Eye (tissue), 1 donor: ENCODE measurements around the gene DNAH10.

Experiments used
- DNase-seq: peaks from one replicate; pipeline ENCODE4 v3.0.0-alpha.2; 2015

Gene DNAH10

DNA sequence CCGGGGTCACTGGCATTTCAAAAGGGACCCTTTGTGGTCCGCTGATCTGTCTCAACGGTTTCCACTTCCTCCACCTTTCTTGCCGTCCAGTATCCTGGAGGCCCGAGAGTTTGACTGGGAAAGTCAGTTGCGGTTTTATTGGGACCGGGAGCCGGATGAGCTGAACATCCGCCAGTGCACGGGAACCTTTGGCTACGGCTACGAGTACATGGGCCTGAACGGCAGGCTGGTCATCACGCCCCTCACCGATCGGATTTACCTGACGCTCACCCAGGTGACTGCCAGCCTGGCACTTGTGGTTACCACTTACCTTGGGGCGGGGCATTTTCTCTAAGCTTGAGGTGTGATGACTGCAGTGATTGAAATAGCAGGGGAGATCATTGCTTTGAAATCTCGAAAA lies 83.8 kb downstream of the DNAH10 start:
- no peak for DNase-seq

DNA sequence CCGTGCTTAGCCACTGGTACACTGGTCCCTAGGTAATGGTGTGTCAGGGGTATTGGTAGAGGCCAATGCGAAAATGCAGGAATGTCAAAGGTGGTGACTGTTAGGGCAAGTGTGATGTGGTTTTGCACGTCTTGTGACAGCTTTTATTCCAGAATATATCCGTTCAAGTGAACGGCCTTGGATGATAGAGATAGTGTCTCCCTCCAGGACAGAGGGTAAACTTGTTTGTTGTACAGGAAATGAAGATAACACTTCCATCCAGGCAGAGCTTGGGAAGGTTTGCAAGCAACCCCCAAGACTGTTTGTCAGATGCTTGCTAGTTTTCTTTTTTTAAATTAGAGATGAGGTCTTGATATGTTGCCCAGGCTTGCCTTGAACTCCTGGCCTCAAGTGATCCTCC lies 84.2 kb downstream of the DNAH10 start:
- DNase-seq = no peak

DNA sequence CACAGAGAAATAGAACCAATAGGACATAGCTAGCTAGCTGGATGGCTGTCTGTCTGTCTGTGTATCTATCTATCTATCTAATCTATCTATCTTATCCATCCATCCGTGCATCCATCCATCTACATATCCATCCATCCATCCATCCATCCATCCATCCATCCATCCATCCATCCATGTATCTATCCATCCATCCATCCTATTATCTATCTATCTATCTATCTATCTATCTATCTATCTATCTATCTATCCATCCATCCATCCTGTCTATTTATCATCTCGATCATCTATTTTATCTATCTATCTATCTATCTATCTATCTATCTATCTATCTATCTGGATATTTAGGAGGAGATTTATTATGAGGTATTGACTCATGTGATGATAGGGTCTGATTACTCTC lies 84.9 kb downstream of the DNAH10 start:
- DNase-seq = no peak

DNA sequence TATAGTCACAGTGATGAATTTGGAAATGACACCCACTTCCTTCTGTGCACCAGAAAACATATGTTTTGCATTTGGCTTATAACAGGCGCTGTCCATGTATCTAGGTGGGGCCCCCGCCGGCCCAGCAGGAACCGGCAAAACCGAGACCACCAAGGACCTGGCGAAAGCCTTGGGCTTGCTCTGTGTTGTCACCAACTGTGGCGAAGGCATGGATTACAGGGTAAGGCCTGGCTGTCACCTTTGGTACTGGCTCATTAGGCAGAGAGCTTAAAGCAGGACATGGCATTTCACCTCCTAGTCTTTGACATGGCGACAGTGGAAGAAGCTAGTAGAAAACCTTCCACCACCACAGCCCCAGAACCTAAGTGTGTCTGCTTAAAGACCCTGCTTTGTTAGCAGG lies 85.8 kb downstream of the DNAH10 start:
- DNase-seq = no peak

DNA sequence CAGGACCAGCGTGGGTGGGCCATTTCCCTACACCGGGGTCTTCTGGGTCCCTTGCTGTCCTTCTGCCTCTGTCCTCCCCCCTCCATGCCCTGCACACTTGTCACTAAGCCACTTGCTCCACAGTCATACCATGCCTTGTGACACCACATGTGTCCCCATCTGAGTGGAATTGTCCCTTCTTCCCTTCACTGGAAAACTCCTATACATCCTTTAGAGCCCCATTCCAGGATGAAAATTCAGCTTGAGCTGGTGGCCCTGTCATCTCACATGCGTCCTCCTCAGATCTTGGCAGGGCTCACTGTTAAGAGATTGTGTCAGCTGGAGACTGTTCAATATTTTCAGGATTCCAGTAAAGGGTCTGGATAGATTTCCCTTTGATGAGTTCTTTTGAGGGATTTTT lies 87.4 kb downstream of the DNAH10 start:
- no peak for DNase-seq

DNA sequence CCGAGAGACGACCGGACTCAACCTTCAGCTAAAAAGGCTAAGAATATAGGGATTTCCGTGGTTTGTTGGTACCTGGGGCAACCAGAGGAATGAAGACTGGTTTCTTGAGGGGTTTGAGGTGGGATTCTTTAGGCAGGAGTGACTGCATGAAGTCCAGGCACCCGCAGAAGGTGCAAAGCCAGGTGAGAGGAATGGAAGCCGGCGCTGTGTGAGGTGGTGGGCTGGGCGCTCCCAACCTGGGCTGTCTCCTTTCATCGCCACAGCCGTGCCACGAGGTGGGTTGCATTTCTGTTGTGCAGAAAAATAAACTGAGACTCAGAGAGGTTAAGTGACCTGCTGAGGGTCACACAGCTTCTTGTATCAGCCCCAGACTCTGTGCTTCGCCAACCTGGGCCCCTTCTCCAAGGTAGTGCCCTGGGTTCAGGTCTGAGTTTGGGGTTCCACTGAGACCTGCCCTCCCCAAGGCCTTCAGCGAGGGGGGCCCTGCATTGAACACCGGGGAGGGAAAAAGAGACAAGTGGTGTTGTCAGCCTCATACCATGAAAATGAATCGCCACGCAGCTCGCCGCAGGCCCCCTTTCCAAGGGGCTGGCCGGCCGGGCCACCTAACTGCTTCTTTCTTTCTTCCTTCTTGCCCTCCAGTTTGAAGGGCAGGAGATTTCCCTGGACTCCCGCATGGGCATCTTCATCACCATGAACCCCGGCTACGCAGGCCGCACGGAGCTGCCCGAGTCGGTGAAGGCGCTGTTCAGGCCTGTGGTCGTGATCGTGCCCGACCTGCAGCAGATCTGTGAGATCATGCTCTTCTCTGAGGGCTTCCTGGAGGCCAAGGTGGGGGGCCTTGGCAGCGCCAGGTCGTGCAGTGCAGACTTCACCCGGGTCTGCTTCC lies 88.4 kb downstream of the DNAH10 start:
- DNase-seq = no peak

DNA sequence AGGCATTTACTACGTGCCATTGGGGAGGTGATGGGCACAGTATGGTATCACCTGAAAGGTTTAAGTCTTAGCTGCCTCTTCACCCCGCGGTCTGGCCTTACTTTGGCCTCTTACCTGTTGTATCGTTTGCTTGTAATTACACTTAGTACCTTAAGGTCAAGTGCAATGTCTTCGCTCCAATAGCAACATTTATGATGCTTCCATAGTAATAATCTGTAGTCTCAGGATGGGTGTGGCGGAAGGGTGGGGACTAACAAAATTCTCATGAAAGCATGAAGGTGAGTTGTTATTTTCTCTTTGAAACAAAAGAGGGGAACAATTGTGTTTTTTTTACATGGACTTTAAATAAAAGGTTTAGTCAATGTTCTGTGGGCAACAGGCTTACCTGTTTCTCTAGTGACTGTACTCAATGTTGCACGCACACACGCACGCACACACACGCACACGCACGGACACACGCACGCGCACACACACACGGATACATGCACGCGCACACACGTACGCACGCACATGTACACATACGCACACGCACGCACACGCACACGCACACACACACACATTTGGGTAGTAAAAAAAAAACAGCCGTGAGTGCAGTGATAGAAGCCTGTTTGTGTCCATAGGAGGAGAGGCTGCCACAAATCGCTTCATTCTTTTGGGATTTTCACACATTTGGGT lies 91.4 kb downstream of the DNAH10 start:
- DNase-seq = no peak

DNA sequence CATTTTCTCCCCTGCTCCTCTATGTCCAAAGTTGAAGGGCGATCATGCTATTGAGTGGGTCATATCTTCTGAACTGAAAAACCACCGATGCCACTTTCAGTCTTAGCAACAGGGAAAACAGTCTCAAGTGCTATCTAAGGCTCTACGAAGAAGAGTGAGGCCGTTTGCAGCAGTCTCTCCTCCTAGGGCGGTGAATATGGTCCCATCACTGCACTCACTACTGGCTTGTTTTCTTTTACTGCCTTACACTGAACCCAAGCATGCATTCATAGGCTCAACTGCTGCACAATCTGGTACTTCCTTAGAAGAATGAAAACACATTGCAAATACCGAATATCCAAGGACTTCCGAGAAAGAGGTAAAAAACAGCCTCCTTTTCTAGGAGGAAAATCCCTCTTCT lies 92.1 kb downstream of the DNAH10 start:
- no peak for DNase-seq

DNA sequence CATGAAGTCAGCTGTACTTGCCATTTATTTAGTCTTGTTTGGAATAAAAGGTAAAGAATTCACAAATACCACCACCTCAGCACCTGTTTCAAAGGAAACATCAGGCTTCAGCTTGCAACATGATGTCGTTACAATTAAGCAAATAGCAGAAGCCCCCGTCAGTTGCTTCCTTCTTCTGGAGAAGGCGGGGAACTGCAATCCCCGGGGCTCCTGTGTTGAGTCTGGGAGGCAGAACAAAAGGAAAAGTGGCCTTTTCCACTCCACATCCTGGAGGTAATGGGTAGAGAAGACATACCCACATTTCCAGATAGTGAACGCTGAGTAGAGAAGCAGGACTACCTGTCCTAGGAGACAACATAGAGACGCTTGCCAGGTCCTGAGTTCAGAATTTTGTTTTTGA lies 92.8 kb downstream of the DNAH10 start:
- no peak for DNase-seq

DNA sequence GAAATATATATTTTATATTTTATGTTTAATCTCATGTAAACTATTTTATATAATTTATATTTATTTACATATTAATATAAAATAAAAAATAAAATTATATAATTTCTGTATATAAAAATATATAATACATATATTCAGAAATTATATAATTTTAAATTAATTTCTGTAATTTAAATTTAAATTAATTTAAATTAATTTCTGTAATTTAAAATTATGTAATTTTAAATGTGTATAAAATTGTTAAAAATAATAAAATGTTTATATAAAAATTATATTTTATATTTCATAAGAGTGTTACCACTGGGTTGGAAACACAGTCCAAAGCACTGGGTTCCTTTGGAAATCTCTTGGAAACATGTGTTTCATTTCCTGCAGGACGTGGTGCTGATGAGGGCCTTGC lies 94.6 kb downstream of the DNAH10 start:
- DNase-seq = no peak

DNA sequence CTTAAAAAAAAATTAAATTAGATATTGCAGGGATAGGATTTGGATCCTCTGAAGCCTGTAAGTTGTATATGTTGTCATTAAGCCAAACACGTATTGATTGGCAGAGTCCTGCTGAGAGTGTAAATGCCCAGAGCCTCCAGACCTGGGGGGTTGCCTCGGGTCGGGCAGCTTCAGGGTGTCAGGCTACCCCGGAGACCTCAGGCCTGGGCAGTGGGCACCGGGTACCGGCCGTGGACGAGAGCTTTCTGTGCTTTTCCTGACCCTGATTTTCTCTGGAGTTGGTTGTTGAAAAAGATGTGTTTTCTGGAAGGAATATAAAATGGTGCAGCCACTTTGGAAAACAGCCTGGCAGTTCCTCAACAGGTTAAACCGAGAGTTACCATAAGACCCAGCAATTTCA lies 96.1 kb downstream of the DNAH10 start:
- DNase-seq = no peak

DNA sequence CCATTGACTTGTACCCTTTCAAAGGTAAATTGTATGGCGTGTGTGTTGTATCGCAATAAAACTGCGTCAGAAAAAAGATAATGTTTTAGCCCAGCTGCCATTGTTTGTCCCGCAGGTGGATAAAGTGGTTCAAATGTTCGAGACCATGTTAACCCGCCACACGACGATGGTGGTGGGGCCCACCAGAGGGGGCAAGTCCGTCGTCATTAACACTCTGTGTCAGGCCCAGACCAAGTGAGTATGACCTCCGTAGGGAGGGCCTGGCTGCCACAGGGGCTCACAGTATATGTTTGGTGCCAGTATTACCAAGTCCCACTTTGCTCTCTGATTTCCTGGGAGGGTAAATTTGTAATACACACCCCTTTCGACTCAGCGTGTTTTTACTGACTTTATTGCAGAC lies 96.9 kb downstream of the DNAH10 start:
- DNase-seq = no peak

DNA sequence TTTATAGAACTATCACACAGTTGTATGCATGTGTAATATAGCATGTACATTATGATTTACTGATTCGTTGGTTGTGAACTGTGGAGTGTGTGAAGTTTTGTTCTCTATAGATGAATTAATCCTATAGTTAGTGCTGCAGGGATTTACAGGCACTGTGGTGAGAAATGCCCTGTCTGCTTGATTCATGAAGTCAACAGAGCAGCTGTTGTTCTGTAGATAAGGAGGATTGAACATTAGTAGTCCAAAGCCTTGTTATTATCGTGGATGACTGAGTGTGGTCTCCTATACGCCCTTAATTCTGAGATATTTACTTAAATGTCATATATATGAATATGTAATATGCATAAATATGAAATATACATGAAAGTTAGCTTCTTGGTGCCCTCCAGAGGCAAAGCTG lies 98.3 kb downstream of the DNAH10 start:
- DNase-seq = no peak

DNA sequence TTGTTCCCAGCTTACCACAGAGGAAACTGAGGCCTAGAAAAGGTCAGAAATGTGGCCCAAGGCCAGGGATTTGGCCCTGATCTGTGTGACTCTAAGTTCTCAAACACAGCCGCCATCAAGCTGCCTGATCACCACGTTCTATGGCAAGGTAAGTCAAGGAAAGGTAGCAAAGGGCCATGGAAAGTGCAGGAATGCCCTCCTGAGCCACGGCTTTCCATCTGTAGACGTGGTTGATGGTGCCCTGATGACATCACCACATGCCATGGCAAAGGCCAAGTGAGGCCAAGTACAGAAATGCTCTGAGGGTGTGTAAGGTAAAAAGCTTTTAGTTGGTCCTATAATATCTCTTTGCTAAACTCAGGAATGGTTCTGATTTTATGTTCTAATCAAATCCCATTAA lies 99.3 kb downstream of the DNAH10 start:
- DNase-seq = no peak

DNA sequence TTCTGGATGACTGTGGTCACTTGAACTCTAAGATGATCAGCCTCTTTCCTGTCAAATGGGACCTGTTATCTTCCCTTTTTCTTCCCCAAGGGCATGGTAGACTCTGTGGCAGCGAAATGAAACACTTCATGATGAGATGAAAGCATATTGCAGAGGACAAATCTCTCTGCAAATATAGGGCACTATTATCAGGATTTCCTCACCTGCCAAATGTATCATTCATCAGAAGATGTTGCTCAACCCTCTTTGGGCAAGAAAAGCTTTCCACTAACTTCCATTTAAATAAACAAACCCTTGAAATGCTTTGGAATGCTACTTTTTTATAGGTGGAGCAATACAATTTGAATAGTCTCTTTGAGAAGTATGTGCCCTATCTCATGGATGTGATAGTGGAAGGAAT lies 105.0 kb downstream of the DNAH10 start:
- no peak for DNase-seq

DNA sequence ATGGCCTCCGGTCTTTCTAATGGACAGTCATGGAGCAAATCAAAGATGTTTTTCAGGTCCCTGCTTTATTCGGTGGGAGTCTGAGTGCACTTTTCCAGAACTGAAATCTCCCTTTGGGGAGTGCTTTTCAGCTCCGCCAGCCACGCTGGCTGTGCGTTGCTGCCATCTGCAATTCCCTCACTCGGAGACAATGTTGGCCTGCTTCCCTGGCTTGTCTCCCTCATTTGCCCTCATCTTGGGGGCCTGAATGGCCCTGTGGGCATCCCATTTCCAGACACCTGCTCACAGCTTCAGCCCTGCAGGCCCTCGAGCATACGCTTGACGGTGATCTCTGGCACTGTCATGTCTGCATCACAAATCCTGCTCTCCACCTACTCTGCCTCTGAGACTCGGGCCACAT lies 106.7 kb downstream of the DNAH10 start:
- DNase-seq = no peak

DNA sequence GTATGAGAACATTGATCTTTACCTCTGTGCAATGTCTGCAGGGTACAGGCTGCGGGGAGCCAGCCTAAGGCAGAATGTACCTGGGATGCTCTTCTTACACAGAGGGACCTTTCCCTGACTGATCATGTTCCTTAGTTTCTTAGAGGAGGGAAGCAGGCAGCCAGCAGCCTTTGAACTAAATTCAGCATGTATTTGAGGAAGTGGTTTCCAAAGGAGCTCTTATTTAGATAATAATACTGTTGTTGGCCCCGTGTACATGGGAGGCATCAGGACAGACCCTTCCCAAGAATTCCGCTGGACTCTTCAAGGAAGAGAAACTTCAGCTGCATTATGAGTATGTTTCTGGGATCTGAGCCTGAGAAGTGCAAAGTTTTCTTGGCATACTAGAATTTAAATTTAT lies 111.7 kb downstream of the DNAH10 start:
- no peak for DNase-seq

DNA sequence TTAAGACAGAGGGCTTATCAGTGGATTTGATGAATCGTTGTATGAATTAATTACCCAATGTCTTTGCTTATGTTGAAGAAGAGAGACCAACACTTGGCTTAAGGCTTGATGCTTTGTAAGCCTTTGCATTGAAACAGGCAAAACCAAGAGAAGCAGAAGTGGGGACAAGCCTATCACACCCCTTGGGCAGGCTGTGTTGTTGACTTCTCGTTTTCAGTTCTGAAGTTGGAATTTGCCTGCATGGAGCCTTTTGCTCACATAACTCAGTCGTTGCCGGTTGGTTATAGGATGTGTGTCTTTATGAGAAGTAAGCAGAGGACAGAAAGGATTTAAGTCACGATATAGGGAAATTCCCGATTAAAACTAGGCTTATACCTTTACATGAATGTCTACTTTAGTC lies 115.9 kb downstream of the DNAH10 start:
- no peak for DNase-seq

DNA sequence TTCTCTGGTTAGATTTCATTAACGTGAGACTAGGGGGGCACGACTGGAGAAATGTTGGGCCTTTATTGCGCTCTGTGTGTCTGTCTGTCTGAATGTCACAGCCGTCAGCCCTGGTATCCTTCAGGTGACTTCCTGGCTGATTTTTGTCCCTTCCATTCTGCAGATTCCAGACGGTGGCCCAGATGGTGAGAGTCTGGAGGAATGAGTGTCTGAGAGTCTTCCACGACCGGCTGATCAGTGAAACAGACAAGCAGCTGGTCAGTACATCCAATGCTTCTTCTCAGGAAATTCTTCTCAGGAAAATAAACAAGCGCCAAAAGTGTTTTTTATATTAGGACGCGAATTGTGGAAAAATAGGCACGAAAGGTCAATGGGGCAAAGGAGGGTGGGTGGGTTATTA lies 117.0 kb downstream of the DNAH10 start:
- no peak for DNase-seq

DNA sequence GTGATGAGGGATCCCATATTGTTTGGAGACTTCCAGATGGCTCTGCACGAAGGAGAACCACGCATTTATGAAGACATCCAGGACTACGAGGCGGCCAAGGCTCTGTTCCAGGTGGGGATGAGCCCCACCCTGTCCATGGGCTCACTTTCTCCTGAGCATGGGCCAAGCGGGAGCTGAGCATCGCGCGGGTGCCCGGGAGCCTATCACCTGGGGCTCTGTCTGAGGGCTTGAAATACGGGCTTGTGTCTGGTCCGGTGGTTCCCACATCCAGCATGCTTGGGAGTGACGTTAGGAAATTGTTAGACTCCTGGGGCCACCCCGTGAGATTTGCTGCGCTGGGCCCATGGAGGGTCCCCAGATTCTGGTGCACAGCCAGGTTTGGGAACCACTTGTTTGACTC lies 117.6 kb downstream of the DNAH10 start:
- DNase-seq = no peak

DNA sequence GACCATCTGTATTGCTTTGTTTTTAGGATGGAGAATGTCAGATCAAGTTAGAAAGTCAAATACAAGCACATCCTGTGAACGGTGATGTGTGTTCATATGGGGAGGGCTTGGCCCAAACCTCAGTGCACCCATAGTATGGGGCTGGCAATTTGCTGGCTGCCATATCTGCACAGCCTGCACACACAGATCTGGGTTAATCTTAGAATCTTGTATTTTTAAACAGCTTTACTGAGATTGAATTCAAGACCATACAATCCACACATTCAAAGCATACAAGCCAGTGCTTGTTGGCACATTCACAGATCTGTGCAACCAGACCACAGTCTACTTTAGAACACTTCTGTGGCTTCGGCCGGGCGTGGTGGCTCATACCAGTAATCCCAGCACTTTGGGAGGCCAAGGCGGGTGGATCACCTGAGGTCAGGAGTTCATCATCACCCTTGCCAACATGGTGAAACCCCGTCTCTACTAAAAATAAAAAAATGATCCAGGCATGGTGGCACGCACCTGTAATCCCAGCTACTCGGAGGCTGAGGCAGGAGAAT lies 120.1 kb downstream of the DNAH10 start:
- no peak for DNase-seq

DNA sequence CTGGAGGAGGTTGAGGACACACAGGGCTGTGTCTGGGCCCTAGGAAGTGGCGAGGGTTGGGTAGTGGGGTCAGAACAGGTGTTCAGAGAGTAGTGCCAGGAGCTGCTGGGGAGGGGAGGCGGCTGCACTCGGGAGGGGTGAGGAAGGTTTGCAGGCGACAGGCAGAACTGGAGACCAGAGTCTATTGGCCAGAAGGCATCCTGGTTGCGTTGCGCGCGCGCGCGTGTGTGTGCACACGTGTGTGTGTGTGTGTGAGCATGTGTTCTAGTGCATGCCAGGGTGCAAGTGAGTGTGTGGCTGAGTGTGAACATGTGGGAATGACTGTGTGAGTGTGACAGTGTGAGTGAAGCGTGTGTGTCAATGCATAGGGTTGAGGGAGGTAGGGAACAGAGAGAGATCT lies 124.2 kb downstream of the DNAH10 start:
- no peak for DNase-seq

DNA sequence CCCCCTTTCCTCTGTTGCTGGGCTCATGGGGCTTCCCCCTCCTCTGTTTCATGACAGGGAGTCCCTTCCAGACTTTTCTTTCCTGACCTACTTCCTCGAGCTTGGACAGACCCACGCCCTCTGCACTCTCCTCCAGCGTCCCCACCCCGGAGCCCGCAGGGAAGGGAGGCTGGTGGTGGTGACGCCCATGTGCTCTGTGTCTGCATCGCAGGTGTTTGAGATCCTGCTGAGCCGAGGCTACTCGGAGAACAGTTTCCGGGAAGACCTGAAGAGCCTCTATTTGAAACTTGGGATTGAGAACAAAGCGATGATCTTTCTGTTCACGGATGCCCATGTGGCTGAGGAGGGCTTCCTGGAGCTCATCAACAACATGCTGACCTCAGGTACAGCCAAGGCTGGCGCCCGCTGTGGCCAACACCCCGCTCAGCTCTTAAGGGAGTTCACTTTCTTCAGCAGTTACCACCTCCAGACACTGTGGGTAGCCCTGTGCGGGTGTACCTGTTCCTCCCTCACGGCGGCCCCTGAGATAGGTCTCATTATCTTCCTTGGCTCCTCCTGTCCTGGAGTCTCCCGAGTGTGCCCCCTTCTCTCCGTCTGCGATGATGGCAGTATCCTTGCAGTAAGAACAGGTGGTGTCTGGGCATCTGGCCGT lies 125.0 kb downstream of the DNAH10 start:
- DNase-seq = no peak

DNA sequence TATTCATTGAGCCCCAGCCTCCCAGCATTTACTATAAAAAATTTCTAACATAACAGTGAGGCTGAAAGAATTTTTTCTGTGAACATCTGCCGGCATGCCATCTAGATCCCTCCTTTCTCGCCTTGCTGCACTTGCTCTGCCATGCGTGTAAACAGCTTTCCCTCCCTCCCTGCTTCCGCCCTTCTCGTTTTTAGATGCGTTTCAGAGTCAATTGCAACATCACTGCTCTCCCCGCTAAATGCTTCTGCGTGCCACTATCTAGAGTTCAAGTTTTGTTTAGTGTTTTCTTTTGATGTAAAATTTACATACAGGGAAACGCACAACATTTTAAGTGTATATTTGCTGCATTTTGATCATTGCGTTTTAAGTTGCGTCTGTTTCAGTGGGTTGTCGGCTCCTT lies 126.9 kb downstream of the DNAH10 start:
- peak; percentile 67 for DNase-seq
